Fibroblast of the aortic adventitia (primary cell): ENCODE results near the gene SRRM4. TPM values are rescaled to one million over a fixed set of nuclear protein-coding genes. Genes with fewer than 3 reads are reported as not detected.

Experiments used
- DNase-seq: peaks from one replicate; pipeline ENCODE4 v3.0.0-alpha.2; 2010; ENCODE audit warnings: low read depth
- H3K4me3 ChIP-seq: 2 replicates; pipeline ENCODE4 v1.5.1; 2011; ENCODE audit warnings: low read depth, mild to moderate bottlenecking, control low read depth, low read length, moderate library complexity
- CTCF ChIP-seq: IDR thresholded peaks from 2 replicates; pipeline ENCODE4 v1.5.1; 2011; ENCODE audit warnings: mild to moderate bottlenecking, low read length, control low read depth, inconsistent platforms; ENCODE audit not compliant: insufficient read depth
- total RNA-seq: library from RNA; depleted of rRNA; stranded (reverse); fragments of >200 nt; gene quantifications from 2 replicates; pipeline ENCODE4 v1.2.3, GENCODE V29; 2012; ENCODE audit warnings: low replicate concordance

Gene SRRM4
- total RNA-seq, 1 donor, result not detected

DNA sequence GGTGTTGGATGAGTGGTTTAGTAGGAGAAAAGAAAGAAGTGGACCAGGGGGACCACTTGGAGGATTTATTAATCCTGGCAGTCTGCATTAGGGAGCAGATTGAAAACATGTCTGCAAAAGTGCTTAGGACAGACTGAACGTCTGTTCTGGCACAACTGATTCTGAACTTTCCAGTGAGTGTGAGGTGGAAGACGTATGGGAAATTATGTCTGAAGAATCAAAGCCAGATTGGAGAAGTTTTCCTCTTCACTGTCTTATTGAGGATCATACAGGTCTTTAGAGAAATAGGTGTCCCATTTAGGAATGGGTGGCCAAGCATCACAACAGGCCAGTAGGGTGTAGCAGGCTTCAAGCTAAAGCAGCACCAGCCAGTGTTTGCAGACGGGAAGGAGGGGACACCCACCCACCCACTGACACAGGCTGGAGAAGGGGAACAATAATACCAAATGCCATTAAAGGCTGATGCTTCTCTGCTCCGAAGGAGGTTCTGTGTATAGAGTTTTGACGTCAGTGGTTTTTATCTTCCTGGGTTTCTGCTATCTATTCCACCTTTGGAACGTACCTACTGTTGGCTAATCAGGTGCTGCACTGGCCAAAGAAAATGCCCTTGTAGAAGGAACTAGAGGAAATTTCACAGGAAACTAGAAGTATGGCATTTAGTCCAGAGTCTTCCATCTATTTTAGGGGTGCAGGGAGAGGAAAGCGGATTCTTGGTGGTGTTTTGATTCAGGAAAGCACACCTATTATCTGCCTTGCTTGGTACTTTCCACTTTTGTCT lies 1.8 kb downstream of the SRRM4 start:
- no peak for DNase-seq
- no peak for TF ChIP-seq CTCF
- no peak overlapping the region for H3K4me3 ChIP-seq

DNA sequence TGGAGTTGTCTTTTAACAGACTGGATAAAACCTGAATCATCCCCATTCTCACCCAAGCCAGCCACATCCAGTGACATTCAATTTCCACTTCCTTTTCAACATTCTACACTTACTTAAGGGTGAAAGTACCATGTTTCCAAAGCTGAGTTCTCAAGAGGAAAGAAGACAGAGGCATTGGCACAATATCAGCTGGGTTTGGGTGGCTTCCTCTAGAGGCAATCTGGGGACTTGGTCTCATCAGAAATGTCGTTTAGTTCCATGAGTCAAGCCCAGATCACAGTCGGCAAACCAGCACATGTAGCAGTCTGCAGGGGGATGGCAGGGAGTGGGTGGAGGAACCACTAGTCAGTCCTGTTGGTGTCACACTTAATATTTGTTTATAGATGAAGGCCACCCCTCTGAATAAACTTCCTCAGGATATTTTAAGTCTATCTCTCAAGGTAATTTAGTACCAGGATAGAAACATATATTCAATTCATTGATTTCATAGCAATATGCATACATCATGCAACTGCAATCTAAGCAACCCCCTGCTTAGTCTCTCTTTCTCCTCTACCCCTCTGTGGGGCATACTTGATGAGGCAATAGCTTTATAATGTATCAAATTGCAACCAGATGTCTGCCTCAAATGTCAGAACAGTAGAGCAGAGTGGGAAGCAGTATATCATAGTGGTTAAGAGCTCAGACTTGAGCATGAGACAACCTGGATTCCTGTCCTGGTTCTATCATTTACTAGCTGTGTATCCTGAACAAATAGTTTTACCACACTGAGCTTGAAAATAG lies 3.0 kb downstream of the SRRM4 start:
- no peak for DNase-seq
- H3K4me3 ChIP-seq, result no peak overlapping the region
- TF ChIP-seq CTCF, result no peak

GRCh38 chr12:118986050-118986449 lies 4.7 kb downstream of the SRRM4 start:
- no peak for TF ChIP-seq CTCF
- no peak overlapping the region for H3K4me3 ChIP-seq
- no peak for DNase-seq

GRCh38 chr12:118999107-118999506 lies 17.8 kb downstream of the SRRM4 start:
- no peak for TF ChIP-seq CTCF
- no peak for DNase-seq
- no peak overlapping the region for H3K4me3 ChIP-seq

- TF ChIP-seq CTCF, result no peak
These were observed 23.7 kb downstream of the SRRM4 start for GRCh38 chr12:119005085-119005484.

GRCh38 chr12:119005913-119006312 lies 24.6 kb downstream of the SRRM4 start:
- no peak for TF ChIP-seq CTCF
- DNase-seq, result no peak

More at GRCh38 chr12:119005085-119005484, 23.7 kb downstream of the SRRM4 start:
- no peak overlapping the region for H3K4me3 ChIP-seq
- no peak for DNase-seq

More at GRCh38 chr12:119005913-119006312, 24.6 kb downstream of the SRRM4 start:
- H3K4me3 ChIP-seq, result no peak overlapping the region
